NCI-H2107 treated with DMSO at 0.1 percent for 48 hours (cell line): ENCODE data around the gene TSEN54.

Experiments
- DNase-seq: peaks from one replicate; lab custom pipeline; 2025; ENCODE audit not compliant: unreplicated experiment; lab: John Stamatoyannopoulos, UW

Gene TSEN54

GRCh38 chr17:75561927-75562603 is 45.7 kb downstream of the TSEN54 start:
- DNase-seq, result no peak

- DNase-seq, result no peak
Measured at GRCh38 chr17:75563063-75563758, 46.9 kb downstream of the TSEN54 start.

DNA sequence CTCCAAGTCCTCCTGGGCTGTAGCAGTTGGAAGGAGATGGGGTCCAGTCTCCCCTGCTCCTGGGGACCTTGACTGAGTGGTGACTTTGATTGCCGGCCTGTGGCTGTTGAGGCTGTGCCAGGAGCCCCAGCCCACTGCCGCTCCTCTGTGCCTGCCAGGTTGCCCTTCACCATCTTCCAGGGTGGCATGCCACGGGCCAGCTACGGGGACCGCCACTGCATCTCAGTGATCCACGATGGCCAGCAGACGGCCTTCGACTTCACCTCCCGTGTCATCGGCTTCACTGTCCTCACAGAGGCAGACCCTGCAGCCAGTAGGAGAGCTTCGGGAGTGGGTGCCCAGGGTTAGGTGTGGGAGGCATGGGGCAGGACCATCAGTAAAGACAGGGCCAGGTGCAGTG is 47.9 kb downstream of the TSEN54 start:
- no peak for DNase-seq

- DNase-seq, result no peak
Measured at GRCh38 chr17:75565066-75565465, 48.7 kb downstream of the TSEN54 start.

DNA sequence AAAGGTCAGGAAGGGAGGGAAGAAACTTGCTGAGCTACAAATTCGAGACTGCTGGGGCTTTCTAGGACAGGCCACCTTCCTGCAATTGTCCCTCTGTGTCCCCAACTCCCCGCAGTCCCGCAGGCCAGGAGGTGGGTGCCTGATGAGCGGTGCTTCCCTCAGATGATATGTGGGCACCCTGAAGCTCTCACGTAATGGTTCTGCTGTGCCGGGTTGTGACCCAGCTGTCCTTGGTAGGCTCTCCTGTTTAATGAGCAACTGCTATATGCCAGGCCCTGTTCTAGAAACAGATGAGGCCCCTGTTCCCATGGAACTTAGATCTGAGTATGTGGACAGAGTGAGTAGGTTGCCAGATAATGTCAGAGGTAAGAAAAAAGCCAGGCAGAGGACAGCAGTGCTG is 49.3 kb downstream of the TSEN54 start:
- no peak for DNase-seq

DNA sequence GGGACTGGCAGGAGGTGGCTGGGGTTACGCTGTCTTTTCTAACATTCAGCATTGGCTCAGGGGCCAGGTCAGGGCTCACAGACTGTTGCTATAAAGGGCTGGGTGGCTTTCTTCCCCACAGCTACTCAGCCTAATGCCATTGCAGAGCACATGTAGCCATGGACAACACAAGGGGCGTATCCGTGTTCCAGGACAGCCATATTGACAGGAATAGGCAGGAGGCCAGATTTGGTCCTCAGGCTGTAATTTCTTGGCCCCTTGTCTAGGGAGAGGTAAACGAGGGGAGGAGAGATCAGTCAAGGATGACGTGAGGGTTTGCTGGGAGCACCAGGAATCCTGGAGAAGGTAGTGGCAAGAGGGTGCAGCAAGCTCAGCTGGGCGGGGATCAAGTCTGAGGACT is 50.1 kb downstream of the TSEN54 start:
- no peak for DNase-seq

GRCh38 chr17:75566834-75567233 is 50.5 kb downstream of the TSEN54 start:
- no peak for DNase-seq

GRCh38 chr17:75568412-75569255 is 52.3 kb downstream of the TSEN54 start:
- no peak for DNase-seq

GRCh38 chr17:75570034-75570676 is 53.8 kb downstream of the TSEN54 start:
- no peak for DNase-seq

DNA sequence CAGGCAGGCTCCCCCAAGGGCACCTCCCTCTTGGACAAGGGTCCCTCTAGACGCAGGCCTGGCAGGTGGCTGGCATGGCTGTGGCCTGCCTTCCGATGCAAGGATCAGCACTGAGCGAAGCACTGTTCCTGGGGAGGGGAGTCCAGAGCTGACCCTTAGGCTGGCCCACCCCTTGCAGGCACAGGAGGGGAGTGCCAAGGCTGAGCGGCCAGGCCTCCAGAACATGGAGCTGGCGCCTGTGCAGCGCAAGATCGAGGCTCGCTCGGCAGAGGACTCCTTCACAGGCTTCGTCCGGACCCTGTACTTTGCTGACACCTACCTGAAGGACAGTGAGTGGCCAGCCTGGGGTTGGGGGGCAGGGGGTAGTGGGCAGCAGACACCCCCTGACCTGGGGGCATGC is 54.4 kb downstream of the TSEN54 start:
- DNase-seq, result no peak

- no peak for DNase-seq
Measured at GRCh38 chr17:75571197-75571884, 55.0 kb downstream of the TSEN54 start.

DNA sequence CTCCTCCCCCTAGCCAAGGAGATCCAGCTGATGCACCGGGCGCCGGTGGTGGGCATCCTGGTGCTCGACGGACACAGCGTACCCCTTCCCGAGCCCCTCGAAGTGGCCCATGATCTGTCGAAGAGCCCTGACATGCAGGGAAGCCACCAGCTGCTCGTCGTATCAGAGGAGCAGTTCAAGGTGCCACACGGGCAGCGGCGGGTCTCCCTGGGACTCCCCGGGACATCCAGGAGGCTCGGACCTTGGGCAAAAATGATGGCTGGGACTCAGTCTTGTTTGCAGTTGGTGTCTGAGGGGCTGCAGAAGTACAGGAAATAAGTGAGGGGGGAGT is 55.5 kb downstream of the TSEN54 start:
- no peak for DNase-seq

GRCh38 chr17:75572713-75573539 is 56.6 kb downstream of the TSEN54 start:
- no peak for DNase-seq

GRCh38 chr17:75573540-75573957 is 57.2 kb downstream of the TSEN54 start:
- DNase-seq, result no peak

DNA sequence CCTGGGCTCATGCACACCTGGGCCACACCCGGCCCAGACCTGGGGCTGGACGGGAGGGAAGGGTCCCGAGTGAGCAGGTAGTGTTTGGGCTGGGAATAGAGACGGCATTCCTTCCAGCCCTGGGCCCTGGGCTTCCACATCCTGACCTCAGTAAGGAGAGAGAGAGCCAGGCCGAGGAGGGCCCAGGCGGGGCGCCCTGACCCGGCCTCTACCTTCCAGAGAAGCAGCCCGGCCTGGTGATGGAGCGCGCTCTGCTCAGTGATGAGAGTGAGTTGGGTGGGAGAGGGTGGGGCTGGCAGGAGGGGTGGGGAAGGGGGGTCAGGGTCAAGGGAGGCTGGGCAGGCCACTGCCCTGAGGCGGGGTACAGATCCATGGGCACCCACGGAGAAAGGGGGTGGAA is 57.7 kb downstream of the TSEN54 start:
- DNase-seq, result no peak
